K562 (cell line): Measurements from ENCODE around the gene CEMIP. TPM values are rescaled to one million over a fixed set of nuclear protein-coding genes. Genes with fewer than 3 reads are reported as not detected.
A peak's percentile ranks its signal among the peaks of the same experiment; 100 is the strongest.

ENCODE experiments used
- ATAC-seq: fragments of 200-7000 bp; cut with Tn5 transposase; 3 replicates; pipeline ENCODE4 v1.9.1; 2020; ENCODE audit warnings: moderate library complexity
- BruUV-seq: library from RNA; stranded (reverse); fragments of 400-500 nt; replicated peaks from 2 replicates; lab custom pipeline; 2021; lab: Mats Ljungman, UMichigan
- CTCF ChIA-PET: fragments of 300-600 bp; formaldehyde crosslinking; extraction: SDS; loops from one replicate; lab custom pipeline; 2021; ENCODE audit warnings: low intra/inter-chr PET ratio; lab: Yijun Ruan, JAX
- POLR2A ChIA-PET: fragments of 300-600, 350-650 bp; sonication (Branson Sonifier 250); formaldehyde crosslinking; extraction: SDS; loops from one replicate; lab custom pipeline; 2021; ENCODE audit warnings: antibody characterized with exemption, inconsistent platforms; lab: Yijun Ruan, JAX
- DNase-seq, 4 experiments: peaks; one replicate each; pipeline versions ENCODE4 v3.0.0 to v3.0.0-alpha.2; 2011 to 2018; ENCODE audit warnings: low spot score in 3 of 4, mixed read lengths in 3 of 4; ENCODE audit errors: extremely low read depth in 1 of 4
- FAIRE-seq: peaks from 2 replicates; lab custom pipeline; 2011; peaks lifted over from hg19 to GRCh38; lab: Jason Lieb, UNC
- H2AFZ ChIP-seq: 2 replicates; pipeline ENCODE4 v1.6.0; 2011; ENCODE audit warnings: low read depth, low read length, control low read depth, inconsistent platforms
- H3K27ac ChIP-seq: fragments of 200-600 bp; 3 replicates; pipeline ENCODE4 v1.8.0; 2011; ENCODE audit warnings: low read depth, mild to moderate bottlenecking, control low read depth, inconsistent platforms, low read length, moderate library complexity, mixed read lengths; ENCODE audit errors: extremely low read depth
- H3K27me3 ChIP-seq, 2 experiments: fragments of 300-600 bp in 1 of 2; 2 replicates in 1 of 2; 3 replicates in 1 of 2; pipeline versions ENCODE4 v1.6.0 to v1.8.0; 2011; ENCODE audit warnings: inconsistent platforms in 2 of 2, low read length in 2 of 2, mild to moderate bottlenecking in 1 of 2, mixed read lengths in 1 of 2, moderate library complexity in 1 of 2; ENCODE audit not compliant: control insufficient read depth in 2 of 2, insufficient read depth in 2 of 2
- H3K36me3 ChIP-seq: fragments of 300-600 bp; 3 replicates; pipeline ENCODE4 v1.8.0; 2011; ENCODE audit warnings: mild to moderate bottlenecking, low read length, inconsistent platforms; ENCODE audit not compliant: control insufficient read depth, insufficient read depth
- H3K4me1 ChIP-seq, 2 experiments: fragments of 200-600 bp in 1 of 2; replicated peaks in 1 of 2; 2 replicates in 1 of 2; 3 replicates in 1 of 2; pipeline versions ENCODE4 v1.5.1 to v1.8.0; 2011; ENCODE audit warnings: inconsistent platforms in 2 of 2, low read length in 2 of 2, mild to moderate bottlenecking in 1 of 2, mixed read lengths in 1 of 2, moderate library complexity in 1 of 2; ENCODE audit not compliant: control insufficient read depth in 2 of 2, insufficient read depth in 2 of 2
- H3K4me2 ChIP-seq: 2 replicates; pipeline ENCODE4 v1.6.1; 2011; ENCODE audit warnings: low read length, control low read depth, inconsistent platforms, mixed read lengths; ENCODE audit not compliant: insufficient read depth
- H3K4me3 ChIP-seq: fragments of 200-600 bp; sonication (generic), shearing (Covaris generic); 2 replicates; pipeline ENCODE4 v1.5.1; 2016; ENCODE audit warnings: control low read depth, inconsistent platforms
- H3K79me2 ChIP-seq: fragments of 200-600 bp; 3 replicates; pipeline ENCODE4 v1.8.0; 2011; ENCODE audit warnings: low read length, inconsistent platforms; ENCODE audit not compliant: control insufficient read depth, insufficient read depth
- H3K9ac ChIP-seq, 2 experiments: 2 replicates each; pipeline versions ENCODE4 v1.6.0 to v1.6.1; 2011; ENCODE audit warnings: low read depth in 2 of 2, low read length in 2 of 2, control low read depth in 1 of 2, inconsistent platforms in 1 of 2, mild to moderate bottlenecking in 1 of 2, mixed read lengths in 1 of 2; ENCODE audit not compliant: insufficient read depth in 1 of 2
- H3K9me1 ChIP-seq: one replicate; pipeline ENCODE4 v1.6.0; 2011; ENCODE audit warnings: inconsistent platforms, mild to moderate bottlenecking, low read length, moderate library complexity; ENCODE audit not compliant: control insufficient read depth, insufficient read depth
- H3K9me3 ChIP-seq: replicated peaks from 2 replicates; pipeline ENCODE4 v1.5.1; 2011; ENCODE audit warnings: low read depth, low read length, inconsistent platforms; ENCODE audit not compliant: control insufficient read depth, insufficient read depth
- H4K20me1 ChIP-seq: replicated peaks from 2 replicates; pipeline ENCODE4 v1.6.1; 2011; ENCODE audit warnings: low read length, inconsistent platforms, mixed read lengths; ENCODE audit not compliant: control insufficient read depth, insufficient read depth
- BHLHE40 ChIP-seq: IDR thresholded peaks from 2 replicates; pipeline ENCODE4 v1.6.1; 2011; ENCODE audit warnings: low read length, improper control_type of control experiment
- CXXC5 ChIP-seq: fragments of 250-450 bp; sonication (Bioruptor Pico); IDR thresholded peaks from 2 replicates; pipeline ENCODE4 v1.8.0; 2022; ENCODE audit warnings: inconsistent platforms, mild to moderate bottlenecking, moderate library complexity
- HDAC2 ChIP-seq: fragments of 450-650 bp; IDR thresholded peaks from 2 replicates; pipeline ENCODE4 v1.6.1; 2016; ENCODE audit warnings: mild to moderate bottlenecking
- HOXB6 ChIP-seq: fragments of 250-450 bp; sonication (Bioruptor Pico); IDR thresholded peaks from 2 replicates; pipeline ENCODE4 v1.5.1; 2022; ENCODE audit warnings: mild to moderate bottlenecking, borderline replicate concordance
- MBD2 ChIP-seq: sonication (generic); IDR thresholded peaks from 2 replicates; pipeline ENCODE4 v1.6.1; 2016; ENCODE audit warnings: low read depth, borderline replicate concordance
- NCOR1 ChIP-seq: fragments of 450-650 bp; IDR thresholded peaks from 2 replicates; pipeline ENCODE4 v1.6.1; 2016; ENCODE audit warnings: mild to moderate bottlenecking, moderate library complexity
- POLR2AphosphoS5 ChIP-seq: IDR thresholded peaks from 2 replicates; pipeline ENCODE4 v1.6.1; 2011; ENCODE audit warnings: mild to moderate bottlenecking, low read depth, low read length, moderate library complexity; ENCODE audit not compliant: control insufficient read depth, insufficient read depth
- REST ChIP-seq, 2 experiments: fragments of 450-650 bp; formaldehyde crosslinking in 1 of 2; IDR thresholded peaks; 2 replicates each; pipeline versions ENCODE4 v1.4.0 to v1.6.1; 2014 to 2020; ENCODE audit warnings: mild to moderate bottlenecking in 2 of 2, borderline replicate concordance in 1 of 2, low read depth in 1 of 2
- SMARCA4 ChIP-seq: fragments of 450-650 bp; IDR thresholded peaks from 2 replicates; pipeline ENCODE4 v1.6.1; 2016
- TBL1XR1 ChIP-seq, 2 experiments: IDR thresholded peaks; 2 replicates each; pipeline ENCODE4 v1.6.1; 2012; ENCODE audit warnings: improper control_type of control experiment in 2 of 2, low read length in 2 of 2, mild to moderate bottlenecking in 1 of 2
- ZEB2 ChIP-seq: fragments of 450-650 bp; IDR thresholded peaks from 2 replicates; pipeline ENCODE4 v1.6.1; 2016
- WGBS: fragments of 100-300 bp; shearing (Covaris generic); methylation state at CpG from one replicate; pipeline ENCODE4 v1.1.6; 2016; ENCODE audit warnings: low coverage, mixed read lengths; ENCODE audit not compliant: insufficient coverage; ENCODE audit errors: missing lambda C conversion rate; 5-methylcytosine and 5-hydroxymethylcytosine counted together
- in situ Hi-C: fragments of 300-500 bp; cut with MboI; formaldehyde crosslinking; loops from 4 replicates; pipeline ENCODE4 v1.15.0; 2018; ENCODE audit warnings: inconsistent platforms, mixed read lengths
- intact Hi-C: fragments of 100-400 bp; cut with micrococcal nuclease; formaldehyde crosslinking; loops from 2 replicates; pipeline ENCODE4 v1.14.2; 2022
- polyA plus RNA-seq, 8 experiments: library from polyadenylated mRNA; depleted of rRNA in 4 of 8; stranded (reverse) in 5 of 8; unstranded in 3 of 8; fragments of >200 nt; fragmentation: Nextera tagmentation in 2 of 8; fragmentation: Illumina TruSeq in 1 of 8; extraction: Ambion mirVana in 2 of 8; extraction: Trizol in 1 of 8; gene quantifications; 2 replicates each; pipeline versions ENCODE4 v1.2.1 to v1.2.3, GENCODE V29; 2011 to 2014; ENCODE audit warnings: inconsistent platforms in 1 of 8, missing spikeins in 1 of 8
- total RNA-seq, 7 experiments: library from RNA; depleted of rRNA in 6 of 7; stranded (reverse); fragments of >200 nt in 6 of 7; fragmentation: Illumina TruSeq in 2 of 7; extraction: Trizol in 2 of 7; gene quantifications; 2 replicates each; pipeline versions ENCODE4 v1.2.1 to v1.2.3, GENCODE V29; 2011 to 2021; ENCODE audit warnings: low replicate concordance in 1 of 7
- TF ChIP-seq, protein P1 (sequence below): sonication (generic); formaldehyde crosslinking; IDR thresholded peaks from 2 replicates; pipeline ENCODE4 v1.8.0; 2022; ENCODE audit warnings: mild to moderate bottlenecking, missing genetic modification reagents

The CEMIP gene
- total and polyA plus RNA-seq, 9 of the 15 experiments (the other 6 are each of a cell fraction or from before 2014, with no cell fraction given) = 0.33 TPM; not detected in 8

DNA sequence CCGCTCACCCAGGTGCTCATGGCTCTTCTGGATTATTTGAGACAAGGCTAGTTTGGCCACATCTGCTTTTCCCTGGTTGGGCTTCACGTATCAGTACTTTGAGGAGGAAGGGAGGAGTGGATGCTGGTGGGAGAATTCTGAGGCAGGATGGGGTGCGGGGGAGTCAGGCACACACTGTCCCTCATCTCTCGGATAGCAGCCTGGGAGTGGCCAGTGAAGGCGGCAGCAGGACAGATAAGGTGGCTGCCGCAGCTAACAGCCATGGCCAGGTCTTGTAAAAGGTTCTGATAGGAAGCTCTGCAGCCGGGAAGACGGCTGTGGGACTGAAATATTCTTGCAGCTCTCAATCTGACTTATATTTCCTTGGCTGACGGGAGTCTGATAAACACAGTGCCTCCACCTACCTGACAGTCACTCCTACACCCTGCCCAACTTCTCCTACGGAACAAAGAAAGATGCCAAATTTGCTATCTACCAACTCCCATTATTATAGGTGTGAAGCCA, 123.2 kb downstream of the CEMIP start:
- FAIRE-seq = peak; percentile 99
- Histone ChIP-seq H3K27ac (no peak overlapping the region), H3K9me3 (no peaks in the 10 kb centered on the region), H3K79me2 (no peaks in the 10 kb centered on the region), H3K27me3 (peaks cover 4 to 21% of the 10 kb centered on the region in 2 experiments; a peak in 4 of 5 replicates), H3K4me2 (peak overlapping the region; percentile 43), H3K9ac (no peak overlapping the region), H2AFZ (no peak overlapping the region), H3K4me3 (no peak overlapping the region), H3K36me3 (no peaks in the 10 kb centered on the region), H3K9me1 (no peaks in the 10 kb centered on the region), H3K4me1 (peaks cover 19 to 22% of the 10 kb centered on the region in 2 experiments; a peak in 4 of 5 replicates), H4K20me1 (peaks cover 16% of the 10 kb centered on the region)
- BruUV-seq = no TSS peak
- ATAC-seq = peak; percentile 95
- 0% methylated on average over 10 of the region's 10 CpGs for WGBS
- in situ Hi-C loops (no loop called here), intact Hi-C loops (no loop called here)
- CTCF ChIA-PET = no interaction called here
- DNase-seq = peak; percentile 89 to 92 (median 90)
- POLR2A ChIA-PET = interaction anchor here (0.6 kb wide), 1 partner anchor 9 kb away, joined by 4 read pairs; no protein-coding TSS in a partner anchor
- TF ChIP-seq HOXB6 (no peak), TBL1XR1 (IDR thresholded peaks at IDR 0.05; ENCODE audit: low read length in 2 of 2) (peak; percentile 50 to 77; a peak in 1 of 4 replicates), REST (IDR thresholded peaks at IDR 0.05; ENCODE audit: borderline replicate concordance) (no peak), REST (CRISPR knock-in tag; IDR thresholded peaks at IDR 0.05; ENCODE audit: low read depth) (0 out of 2 replicates have a peak, but pooled peaks have one; percentile 29), POLR2AphosphoS5 (peak; percentile 55; the same call in 1 of the 2 replicates), CXXC5 (CRISPR knock-in tag) (peak; percentile 76), BHLHE40 (peak; percentile 52), HDAC2 (peak; percentile 86), ZEB2 (peak; percentile 89; the same call in 1 of the 2 replicates), MBD2 (peak; percentile 30; the same call in 1 of the 2 replicates), SMARCA4 (peak; percentile 85), NCOR1 (peak; percentile 91)
- TF ChIP-seq, protein P1, sequence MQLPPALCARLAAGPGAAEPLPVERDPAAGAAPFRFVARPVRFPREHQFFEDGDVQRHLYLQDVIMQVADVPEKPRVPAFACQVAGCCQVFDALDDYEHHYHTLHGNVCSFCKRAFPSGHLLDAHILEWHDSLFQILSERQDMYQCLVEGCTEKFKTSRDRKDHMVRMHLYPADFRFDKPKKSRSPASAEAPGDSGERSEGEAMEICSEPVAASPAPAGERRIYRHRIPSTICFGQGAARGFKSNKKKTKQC (CRISPR knock-in tag) = no peak
